Inferior parietal cortex (tissue), 1 donor: ENCODE data around the gene SYT17.

Experiments used
- DNase-seq: peaks from one replicate; pipeline ENCODE4 v3.0.0-alpha.2; 2016; ENCODE audit errors: extremely low spot score

The SYT17 gene

DNA sequence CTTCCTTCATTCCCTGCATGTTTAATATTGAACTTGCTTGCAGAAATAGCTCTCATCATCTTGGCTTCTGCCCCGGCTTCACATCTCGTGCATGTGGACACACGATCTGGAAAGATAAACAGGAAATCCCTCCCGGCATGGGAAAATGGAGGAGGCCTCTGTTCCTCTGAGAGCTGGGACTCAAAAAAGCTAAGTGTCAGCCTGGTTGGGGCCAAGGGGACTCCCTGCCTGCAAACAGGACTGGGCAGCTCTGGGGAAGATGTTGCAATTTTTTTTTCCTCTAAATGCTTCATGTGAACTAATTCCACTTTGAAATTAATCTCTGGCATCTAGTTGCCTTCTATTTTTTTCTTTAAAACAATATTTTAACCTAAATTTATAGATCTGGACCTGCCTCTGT lies 29.4 kb upstream of the SYT17 start:
- DNase-seq: no peak

GRCh38 chr16:19139436-19140091 lies 28.5 kb upstream of the SYT17 start:
- DNase-seq: no peak

- no peak for DNase-seq
Observed at GRCh38 chr16:19140396-19140795, 27.6 kb upstream of the SYT17 start.

GRCh38 chr16:19142939-19143598 lies 25.0 kb upstream of the SYT17 start:
- no peak for DNase-seq

DNA sequence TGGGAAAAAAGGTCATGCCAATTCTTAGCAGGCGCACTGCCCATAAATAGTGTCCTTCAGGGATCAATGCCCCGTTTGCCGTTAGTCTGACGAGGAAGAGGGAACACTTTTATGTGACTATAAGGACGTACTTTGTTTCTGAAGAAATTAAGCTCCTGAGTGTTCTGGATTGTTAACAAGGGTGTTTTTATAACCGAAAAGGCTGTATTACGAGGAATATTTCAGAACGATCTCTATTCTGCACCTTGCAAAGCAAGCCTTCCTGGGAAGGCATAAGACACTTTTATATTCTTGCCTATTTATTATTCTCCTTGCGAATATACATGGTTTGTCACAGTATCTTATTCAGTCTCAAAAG lies 24.5 kb upstream of the SYT17 start:
- DNase-seq: no peak

- no peak for DNase-seq
Observed at GRCh38 chr16:19145010-19145409, 23.0 kb upstream of the SYT17 start.

- no peak for DNase-seq
Observed at GRCh38 chr16:19147126-19147525, 20.9 kb upstream of the SYT17 start.

GRCh38 chr16:19147627-19148026 lies 20.4 kb upstream of the SYT17 start:
- no peak for DNase-seq

- no peak for DNase-seq
Observed at GRCh38 chr16:19148189-19148588, 19.9 kb upstream of the SYT17 start.

DNA sequence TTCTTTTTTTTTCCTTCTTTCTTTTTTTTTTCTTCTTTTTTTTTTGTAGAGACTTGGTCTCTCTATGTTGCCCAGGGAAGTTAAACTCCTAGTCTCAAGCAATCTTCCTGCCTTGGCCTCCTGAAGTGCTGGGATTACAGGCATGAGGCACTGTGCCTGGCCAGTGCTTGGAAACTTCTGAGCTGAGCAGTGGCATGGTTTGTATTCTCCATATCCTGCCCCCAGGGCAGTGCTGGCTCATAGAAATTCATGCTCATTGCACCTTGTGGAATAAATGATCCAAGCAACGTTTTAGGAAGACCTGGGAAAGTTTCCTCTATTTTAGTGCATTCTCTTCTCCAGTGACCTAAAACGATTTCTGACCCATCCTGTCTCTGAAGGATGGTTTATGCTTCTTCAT lies 16.7 kb upstream of the SYT17 start:
- no peak for DNase-seq

DNA sequence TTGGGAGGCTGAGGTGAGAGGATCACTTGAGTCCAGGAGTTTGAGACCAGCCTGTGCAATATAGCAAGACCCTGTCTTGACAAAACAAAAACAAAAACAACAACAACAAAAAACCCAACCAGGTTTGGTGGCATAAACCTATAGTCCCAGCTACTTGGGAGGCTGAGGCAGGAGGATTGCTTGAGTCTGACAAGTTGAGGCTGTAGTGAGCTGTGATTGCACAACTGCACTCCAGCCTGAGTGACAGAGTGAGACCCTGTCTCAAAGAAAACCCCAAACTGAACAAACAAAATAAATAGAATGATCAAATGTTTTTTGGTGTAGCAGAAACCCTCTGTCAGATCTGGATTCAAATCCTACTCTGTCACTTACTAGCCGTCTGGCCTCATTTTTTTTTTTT lies 16.0 kb upstream of the SYT17 start:
- DNase-seq: no peak

GRCh38 chr16:19153876-19154275 lies 14.2 kb upstream of the SYT17 start:
- DNase-seq: no peak

GRCh38 chr16:19162085-19162484 lies 6.0 kb upstream of the SYT17 start:
- no peak for DNase-seq

DNA sequence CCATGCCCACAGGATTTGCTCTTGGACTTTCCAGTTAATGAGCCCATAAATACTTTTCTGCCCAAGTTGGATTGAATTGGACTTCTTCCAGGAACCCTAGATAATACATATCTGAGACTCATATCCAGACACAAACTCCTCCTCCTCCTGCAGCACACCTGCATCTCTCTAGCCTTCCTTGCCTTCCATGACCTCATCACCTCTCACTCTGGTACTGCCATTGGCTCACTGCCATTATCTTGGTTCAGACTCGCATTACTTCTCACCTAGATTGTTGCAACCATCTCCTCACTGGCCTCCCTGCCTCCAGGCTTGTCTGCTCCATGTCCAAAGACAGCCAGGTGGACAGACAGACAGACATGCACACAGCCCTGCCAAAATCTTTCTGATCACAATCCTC lies 4.8 kb upstream of the SYT17 start:
- no peak for DNase-seq

GRCh38 chr16:19164285-19164684 lies 3.8 kb upstream of the SYT17 start:
- DNase-seq: no peak

GRCh38 chr16:19165101-19165500 lies 2.9 kb upstream of the SYT17 start:
- no peak for DNase-seq

- no peak for DNase-seq
Observed at GRCh38 chr16:19166500-19166899, 1.5 kb upstream of the SYT17 start.

- DNase-seq: no peak
Observed at GRCh38 chr16:19168371-19169081, 486 bp downstream of the SYT17 start.

GRCh38 chr16:19169082-19169639 lies 1.1 kb downstream of the SYT17 start:
- DNase-seq: no peak

- DNase-seq: no peak
Observed at GRCh38 chr16:19170043-19170655, 2.1 kb downstream of the SYT17 start.

GRCh38 chr16:19172098-19172780 lies 4.2 kb downstream of the SYT17 start:
- peak; percentile 17 for DNase-seq

DNA sequence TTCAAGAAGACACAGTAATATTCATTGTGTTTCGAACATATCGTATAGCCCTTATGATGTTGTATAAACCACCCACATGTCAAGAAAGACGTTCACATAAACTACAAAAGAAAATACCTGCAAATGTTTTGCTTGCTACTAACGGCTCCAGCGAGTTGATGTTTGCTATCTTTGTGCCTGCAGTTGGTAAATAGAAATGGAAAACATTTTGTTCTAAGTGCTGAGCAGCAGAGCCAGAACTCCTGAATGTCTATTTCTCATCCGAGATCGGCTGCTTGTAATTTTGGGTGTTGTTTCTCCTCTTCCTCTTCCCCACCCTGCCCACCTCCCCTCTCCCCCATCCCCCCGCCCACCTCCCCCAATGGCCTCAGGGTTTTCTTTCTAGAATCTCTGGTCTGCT lies 5.0 kb downstream of the SYT17 start:
- DNase-seq: no peak
